Right cardiac atrium (tissue), 5 donors: ENCODE results near the gene AFAP1. TPM values are rescaled to one million over a fixed set of nuclear protein-coding genes. Genes with fewer than 3 reads are reported as not detected.

Source experiments
- ATAC-seq, 2 donors: fragments of 200-7000 bp; cut with Tn5 transposase; one replicate each; pipeline versions ENCODE4 v1.8.0 to v1.9.1; 2020; ENCODE audit warnings: moderate library complexity in 2 of 2, mild to moderate bottlenecking in 1 of 2
- DNase-seq, 3 donors: peaks; one replicate each; pipeline ENCODE4 v3.0.0-alpha.2; 2020
- H3K27ac ChIP-seq: one replicate; pipeline ENCODE4 v1.5.1; 2013; ENCODE audit warnings: mild to moderate bottlenecking, low read length, control low read depth, moderate library complexity
- H3K27me3 ChIP-seq: one replicate; pipeline ENCODE4 v1.6.1; 2013; ENCODE audit not compliant: control insufficient read depth, insufficient read depth
- H3K4me1 ChIP-seq: one replicate; pipeline ENCODE4 v1.6.1; 2013; ENCODE audit warnings: low read length; ENCODE audit not compliant: control insufficient read depth, insufficient read depth
- H3K4me3 ChIP-seq: one replicate; pipeline ENCODE4 v1.5.1; 2013; ENCODE audit warnings: low read length, control low read depth
- H3K9me3 ChIP-seq: one replicate; pipeline ENCODE4 v1.6.1; 2013; ENCODE audit warnings: low read length; ENCODE audit not compliant: control insufficient read depth
- WGBS: extraction: QIAGEN DNeasy Blood & Tissue Kit; methylation state at CpG from one replicate; pipeline ENCODE4 v1.1.7; 2013; 5-methylcytosine and 5-hydroxymethylcytosine counted together
- intact Hi-C, 4 donors: fragments of 100-400 bp; cut with DNase I; formaldehyde crosslinking; loops; one replicate each; pipeline versions ENCODE4 v1.11.0 to v1.14.0; 2022 to 2023
- polyA plus RNA-seq: library from polyadenylated mRNA; stranded (reverse); fragments of 200-250 nt; gene quantifications from one replicate; pipeline ENCODE4 v1.2.3, GENCODE V29; 2013
- total RNA-seq, 4 donors: library from RNA; stranded (reverse); fragmentation: NEBNext Ultra II Directional; extraction: Animal tissue kit (Norgen Biotek cat#: 25700); gene quantifications; one replicate each; pipeline ENCODE4 v1.2.1, GENCODE V29; 2021
- donor health status: healthy with polysubstance abuse.
- donor health status: DM: no; HTN: yes; CAD: no.
- donor health status: DM: no; HTN: no; CAD: no.
- donor health status: DM: no; HTN: yes; CAD: no; lungs with severe emphysema.
- donor health status: DM: yes; HTN: yes; CAD: no.

Gene AFAP1
- total and polyA plus RNA-seq, 5 donors, result 7.8 to 43.6 (median 25.4) TPM

DNA sequence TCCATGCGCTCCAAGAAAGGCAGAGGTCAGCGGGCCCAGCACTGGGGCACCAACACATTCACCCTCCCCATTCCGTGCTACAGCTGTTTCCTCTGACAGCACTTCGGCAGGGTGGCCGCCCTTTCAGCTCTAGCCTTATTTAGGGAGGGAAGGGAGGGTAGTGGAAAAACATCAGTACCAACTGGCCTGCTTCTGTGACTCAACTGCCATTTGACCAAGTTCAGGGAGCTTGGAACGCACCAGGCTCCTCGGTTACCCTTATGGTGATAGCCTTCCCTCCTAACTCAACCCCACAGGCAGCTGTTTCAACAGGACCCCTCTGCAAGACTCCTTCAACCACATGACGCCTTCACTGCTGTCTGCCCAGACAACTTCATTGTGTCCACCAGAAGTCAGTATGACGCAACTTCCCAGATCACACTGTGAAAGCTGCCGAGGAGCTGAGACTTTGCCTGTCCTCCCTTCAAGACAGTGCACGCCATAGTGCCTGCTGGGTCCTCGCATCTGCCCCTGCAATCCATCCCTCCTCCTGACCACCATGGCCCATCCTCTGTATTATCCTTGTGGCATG is 132.2 kb downstream of the AFAP1 start:
- 52% methylated on average over 12 of the region's 12 CpGs for WGBS
- Histone ChIP-seq H3K27ac (peak overlapping the region; percentile 90), H3K27me3 (no peaks in the 10 kb centered on the region), H3K4me1 (peaks cover 26% of the 10 kb centered on the region), H3K4me3 (no peak overlapping the region), H3K9me3 (no peaks in the 10 kb centered on the region)
- ATAC-seq, result peak; percentile 5 to 55
- intact Hi-C loops, result loop anchor here in 2 of 4 donors (5.0 to 10.0 kb wide), 3 partner anchors 35 to 127 kb away; partner anchors contain the start of gene AFAP1 (in 2 of the 2)
- peak; percentile 68 to 77 (median 76) for DNase-seq

DNA sequence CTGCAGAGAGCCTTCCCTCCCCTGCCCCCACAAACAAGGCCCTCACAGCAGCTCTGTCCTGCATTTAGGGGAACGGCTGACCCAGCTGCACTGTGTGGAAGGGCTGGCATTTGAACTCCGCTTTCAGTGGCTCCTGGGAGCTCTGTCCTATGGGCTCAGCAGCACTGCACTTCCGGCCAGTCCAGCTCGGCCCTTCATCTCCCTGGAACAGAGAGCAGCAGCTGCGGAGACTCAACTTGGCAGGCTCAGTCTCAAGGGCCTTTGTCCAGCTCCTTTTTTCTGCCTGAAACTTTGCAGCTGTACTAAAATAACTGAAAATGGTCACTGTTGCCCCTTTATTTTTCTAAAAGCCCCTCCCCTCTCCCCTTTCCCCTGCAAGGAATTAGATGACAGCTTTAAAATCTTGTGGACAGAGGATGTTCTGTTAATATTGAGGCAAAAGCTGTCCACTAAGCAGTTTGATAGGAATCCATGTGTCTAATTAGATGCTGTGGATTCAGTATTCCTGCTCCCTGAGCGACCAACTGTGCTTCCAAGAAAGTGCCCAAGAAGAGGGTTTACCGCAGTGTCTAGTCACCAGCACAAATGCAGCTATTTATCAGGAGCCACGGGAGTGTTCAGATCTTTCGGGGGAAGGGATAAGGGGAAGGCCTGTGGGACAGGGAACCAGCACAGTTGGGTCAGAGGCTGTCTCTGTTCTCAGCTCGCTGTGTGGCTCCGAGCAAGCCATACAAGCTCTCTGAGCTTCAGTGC is 133.1 kb downstream of the AFAP1 start:
- no peak overlapping the region for H3K4me3 ChIP-seq
- no peaks in the 10 kb centered on the region for H3K27me3 ChIP-seq

DNA sequence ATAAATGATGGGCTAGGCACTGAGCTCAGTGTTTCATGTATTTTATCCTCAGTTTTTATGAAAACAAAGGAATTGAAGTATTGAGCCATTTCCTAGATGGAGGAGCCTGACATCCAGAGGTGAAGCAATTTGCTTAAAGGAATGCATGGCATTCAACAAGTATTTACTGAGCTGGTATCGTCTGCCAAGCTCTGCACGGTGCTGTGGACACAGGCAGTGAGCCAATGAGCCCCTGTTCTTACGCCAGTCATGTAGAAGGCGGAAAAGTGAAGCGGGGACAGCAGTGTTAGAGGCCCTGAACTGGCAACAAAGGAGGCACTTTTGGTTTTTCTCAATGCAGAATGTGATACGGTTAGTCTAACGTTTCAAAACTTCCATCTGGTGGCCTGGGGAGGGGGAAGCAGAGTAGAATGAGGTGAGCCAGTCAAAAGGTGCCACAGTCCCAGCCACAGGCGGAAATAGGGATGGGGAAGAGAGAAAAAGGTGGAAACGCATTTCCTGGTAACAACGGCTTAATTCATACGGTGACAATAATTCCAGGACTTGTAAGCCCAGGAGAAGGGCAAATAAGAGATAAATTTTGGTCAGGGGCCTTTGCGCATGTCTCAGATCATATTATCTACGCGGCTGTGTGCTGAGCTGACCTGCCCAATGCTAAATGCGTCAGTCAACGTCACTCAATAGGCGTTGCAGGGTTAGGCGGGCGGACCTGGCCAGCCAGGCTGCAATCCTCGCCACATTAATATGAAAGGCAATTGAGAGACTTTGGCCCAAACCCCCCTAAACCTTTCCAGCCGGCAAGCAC is 133.9 kb downstream of the AFAP1 start:
- peak; percentile 72 to 79 for ATAC-seq

More for the DNA sequence above, 133.1 kb downstream of the AFAP1 start:
- Histone ChIP-seq H3K27ac (peak overlapping the region; percentile 96), H3K9me3 (no peaks in the 10 kb centered on the region), H3K4me1 (peaks cover 26% of the 10 kb centered on the region)
- DNase-seq (peak; percentile 89 to 96 (median 93)), ATAC-seq (peak; percentile 75 to 84)
- WGBS, result 42% methylated on average over 11 of the region's 11 CpGs
- intact Hi-C loops, result loop anchor here in 2 of 4 donors (5.0 to 10.0 kb wide), 3 partner anchors 36 to 128 kb away; partner anchors contain the start of gene AFAP1 (in 2 of the 2)

DNA sequence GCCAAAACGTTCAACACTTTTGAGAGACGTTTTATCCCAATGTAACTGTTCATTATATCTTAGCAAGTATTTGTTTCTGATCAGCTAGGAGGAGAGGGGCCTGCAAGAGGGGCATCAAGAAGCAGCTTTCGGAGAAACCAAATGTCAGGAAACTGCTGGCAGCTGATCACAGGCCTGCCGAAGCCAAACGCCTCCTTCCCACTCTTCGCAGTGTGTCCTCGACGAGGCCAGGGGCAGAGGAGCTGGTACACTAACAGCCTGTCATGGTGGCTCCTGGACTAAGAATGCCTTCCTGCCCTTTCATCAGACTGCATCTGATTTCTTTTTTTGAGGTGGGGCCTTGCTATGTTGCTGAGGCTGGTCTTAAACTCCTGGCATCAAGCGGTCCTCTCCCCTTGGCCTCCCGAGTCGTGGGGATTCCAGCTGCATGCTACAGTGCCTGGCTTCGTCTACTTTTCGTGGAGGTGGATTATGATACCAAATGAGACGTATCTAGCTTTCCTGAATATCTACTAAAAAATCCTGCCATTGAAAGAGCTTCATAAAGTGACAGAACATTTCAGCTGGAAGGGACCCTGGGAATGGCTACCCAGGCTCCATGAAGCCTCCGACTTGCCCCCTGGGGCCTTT is 134.8 kb downstream of the AFAP1 start:
- WGBS, result 73% methylated on average over 15 of the region's 15 CpGs
- peaks cover 18% of the 10 kb centered on the region for H3K4me1 ChIP-seq
- intact Hi-C loops, result loop anchor here (1.0 to 10.0 kb wide), 7 partner anchors 37 to 182 kb away; partner anchors contain the start of gene AFAP1 (in 2 of the 4)
- no peak for DNase-seq
- no peaks in the 10 kb centered on the region for H3K27me3 ChIP-seq
- no peak overlapping the region for H3K4me3 ChIP-seq
- ATAC-seq, result no peak
- no peaks in the 10 kb centered on the region for H3K9me3 ChIP-seq
- no peak overlapping the region for H3K27ac ChIP-seq

More for the DNA sequence above, 133.9 kb downstream of the AFAP1 start:
- peak; percentile 80 to 90 (median 86) for DNase-seq
- 40% methylated on average over 21 of the region's 21 CpGs for WGBS
- Histone ChIP-seq H3K4me1 (peaks cover 20% of the 10 kb centered on the region), H3K27ac (peak overlapping the region; percentile 96), H3K9me3 (no peaks in the 10 kb centered on the region), H3K4me3 (no peak overlapping the region), H3K27me3 (no peaks in the 10 kb centered on the region)
- intact Hi-C loops, result loop anchor here in 3 of 4 donors (2.0 to 10.0 kb wide), 4 partner anchors 37 to 181 kb away; partner anchors contain the start of gene AFAP1 (in 2 of the 3)

DNA sequence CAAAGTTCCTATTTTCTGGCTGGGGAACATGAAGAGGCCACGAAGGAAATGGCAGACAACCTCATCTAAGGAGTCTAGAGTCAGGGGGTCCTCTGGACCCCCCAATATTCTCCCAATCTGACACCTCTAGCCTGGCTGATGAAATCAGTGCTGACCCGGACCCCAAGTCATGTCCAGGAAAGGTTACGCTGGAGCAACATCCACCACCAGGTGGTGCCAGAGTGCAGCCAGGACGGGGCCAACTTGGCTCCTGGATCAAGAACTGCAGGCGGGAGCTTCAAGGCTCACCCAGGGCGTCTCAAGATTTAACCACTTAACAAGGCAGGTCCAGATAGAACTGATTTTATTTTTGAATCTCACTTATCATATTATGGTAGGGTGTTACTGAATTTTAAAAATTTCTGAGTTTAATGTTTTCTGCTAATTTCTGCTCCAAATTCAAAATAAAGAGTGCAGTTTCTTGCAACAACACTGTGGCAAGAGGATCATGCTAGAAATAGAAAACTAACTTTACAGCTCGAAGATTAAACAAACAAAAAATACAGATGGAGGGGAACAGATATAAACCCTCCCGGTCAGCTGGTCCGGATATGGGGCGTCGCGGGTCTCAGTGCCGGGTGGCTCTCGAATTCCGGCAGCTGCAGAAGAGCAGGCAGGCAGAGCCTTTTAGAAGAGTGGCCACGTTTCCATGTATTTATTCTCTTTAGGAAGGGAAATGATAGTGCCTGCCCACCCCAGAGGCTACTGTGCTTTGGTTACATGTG is 135.5 kb downstream of the AFAP1 start:
- intact Hi-C loops, result loop anchor here (1.0 to 10.0 kb wide), 6 partner anchors 42 to 183 kb away; partner anchors contain the start of gene AFAP1 (in 2 of the 4)
- peak; percentile 37 to 39 for ATAC-seq
- Histone ChIP-seq H3K27me3 (no peaks in the 10 kb centered on the region), H3K27ac (no peak overlapping the region), H3K9me3 (no peaks in the 10 kb centered on the region), H3K4me3 (no peak overlapping the region), H3K4me1 (peaks cover 18% of the 10 kb centered on the region)
- 34% methylated on average over 16 of the region's 16 CpGs for WGBS
- peak; percentile 84 to 94 (median 93) for DNase-seq

DNA sequence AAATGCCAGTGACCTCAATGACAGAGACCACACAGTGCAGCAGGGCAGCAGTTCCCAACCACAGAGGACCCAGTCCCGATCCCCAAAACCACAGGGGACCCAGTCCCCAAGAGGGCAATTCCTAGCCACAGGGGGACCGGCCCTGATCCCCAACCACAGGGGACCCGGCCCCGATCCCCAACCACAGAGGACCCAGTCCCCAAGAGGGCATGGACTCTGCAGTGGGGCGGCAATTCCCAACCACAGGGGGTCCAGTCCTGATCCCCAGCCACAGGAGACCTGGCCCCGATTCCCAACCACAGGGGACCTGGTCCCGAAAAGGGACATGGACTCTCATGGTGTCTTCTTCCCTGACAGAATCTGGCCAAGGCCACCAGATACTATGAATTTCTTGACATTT is 136.3 kb downstream of the AFAP1 start:
- Histone ChIP-seq H3K27ac (no peak overlapping the region), H3K27me3 (no peaks in the 10 kb centered on the region), H3K4me3 (no peak overlapping the region), H3K4me1 (peaks cover 15% of the 10 kb centered on the region), H3K9me3 (no peaks in the 10 kb centered on the region)
- DNase-seq, result peak in 1 of 3 donors; percentile 65
- WGBS, result 94% methylated on average over 7 of the region's 7 CpGs
- intact Hi-C loops, result loop anchor here (5.0 to 10.0 kb wide), 4 partner anchors 41 to 184 kb away; partner anchors contain the start of gene AFAP1 (in 2 of the 4)
- ATAC-seq, result no peak

DNA sequence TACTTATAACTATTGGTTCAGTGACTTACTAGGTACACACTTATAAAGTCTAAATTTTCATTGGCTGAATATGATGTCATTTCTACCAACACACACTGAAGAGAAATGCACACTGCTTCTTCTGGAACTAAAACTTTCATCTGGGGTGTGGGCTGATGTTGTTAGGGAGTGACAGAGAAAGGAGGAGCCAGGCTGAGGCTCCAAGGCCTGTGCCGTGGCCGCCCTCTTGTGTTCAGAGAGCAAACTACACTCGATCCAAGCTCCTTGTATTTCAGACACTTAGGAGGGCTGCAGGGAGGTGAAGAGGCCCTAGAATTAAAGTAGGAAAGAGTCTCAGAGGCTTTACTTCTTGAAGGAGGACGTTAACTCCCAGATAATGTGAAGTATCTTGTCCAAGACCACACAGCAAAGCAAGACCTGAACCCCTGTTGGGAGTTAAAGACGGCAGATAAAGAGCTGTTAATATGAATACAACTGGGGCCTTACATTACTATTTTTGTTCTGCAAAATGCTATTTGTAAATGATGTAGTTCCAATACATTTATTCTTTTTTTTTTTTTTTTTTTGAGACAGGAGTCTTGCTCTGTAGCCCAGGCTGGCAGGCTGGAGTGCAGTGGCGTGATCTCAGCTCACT is 137.5 kb downstream of the AFAP1 start:
- Histone ChIP-seq H3K27me3 (no peaks in the 10 kb centered on the region), H3K4me3 (no peak overlapping the region), H3K9me3 (no peaks in the 10 kb centered on the region), H3K4me1 (peaks cover 10% of the 10 kb centered on the region), H3K27ac (no peak overlapping the region)
- peak; percentile 80 to 93 (median 90) for DNase-seq
- intact Hi-C loops, result loop anchor here (5.0 to 10.0 kb wide), 4 partner anchors 40 to 185 kb away; partner anchors contain the start of gene AFAP1 (in 2 of the 4)
- 32% methylated on average over 6 of the region's 6 CpGs for WGBS
- ATAC-seq, result peak; percentile 49 to 58

DNA sequence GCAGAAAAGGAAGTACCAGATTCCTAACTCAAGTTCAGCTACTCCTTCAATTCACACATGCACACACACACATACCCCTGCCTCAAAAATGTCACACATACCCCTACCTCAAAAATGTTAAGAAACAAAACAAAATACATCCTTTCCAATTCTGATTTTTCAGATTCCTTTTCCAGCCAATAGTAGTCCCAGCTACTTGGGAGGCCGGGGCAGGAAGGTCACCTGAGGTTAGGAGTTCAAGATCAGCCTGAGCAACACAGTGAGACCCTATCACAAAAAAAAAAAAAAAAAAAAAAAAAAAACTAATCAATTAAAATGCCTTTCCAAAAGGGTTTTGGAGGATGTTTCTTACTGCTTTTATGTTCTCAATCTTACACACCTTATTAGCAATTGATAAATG is 138.0 kb downstream of the AFAP1 start:
- no peak overlapping the region for H3K4me3 ChIP-seq
- WGBS, result 49% methylated on average over 1 of the region's 1 CpG
- no peak overlapping the region for H3K27ac ChIP-seq
- H3K4me1 ChIP-seq, result peaks cover 6% of the 10 kb centered on the region
- DNase-seq (no peak), ATAC-seq (no peak)
- intact Hi-C loops, result loop anchor here (5.0 to 10.0 kb wide), 4 partner anchors 39 to 186 kb away; partner anchors contain the start of gene AFAP1 (in 2 of the 4)
- H3K9me3 ChIP-seq, result no peaks in the 10 kb centered on the region
- H3K27me3 ChIP-seq, result no peaks in the 10 kb centered on the region

DNA sequence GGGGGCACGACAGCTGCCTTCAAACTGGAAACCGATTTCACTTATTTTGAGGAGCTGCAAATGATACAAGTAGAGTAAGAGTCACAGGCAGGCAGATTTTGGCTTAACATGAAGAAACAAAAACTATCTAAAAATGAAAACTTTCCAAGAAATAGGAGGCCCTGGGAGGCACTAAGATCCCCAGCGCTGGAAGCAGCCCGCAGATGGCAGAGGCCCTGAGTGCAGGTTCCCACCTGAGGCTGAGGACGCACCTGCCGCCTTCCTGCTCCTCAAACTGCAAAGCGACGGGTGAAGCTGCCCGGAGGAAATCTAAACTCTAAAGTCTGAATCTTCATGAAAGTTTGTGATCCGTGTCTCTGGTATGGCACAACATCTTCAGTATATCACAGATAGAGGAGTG is 138.7 kb downstream of the AFAP1 start:
- intact Hi-C loops, result loop anchor here (5.0 to 10.0 kb wide), 4 partner anchors 39 to 186 kb away; partner anchors contain the start of gene AFAP1 (in 2 of the 4)

More for the DNA sequence above, 138.7 kb downstream of the AFAP1 start:
- DNase-seq (no peak), ATAC-seq (no peak)
- no peak overlapping the region for H3K4me3 ChIP-seq
- H3K27ac ChIP-seq, result no peak overlapping the region
- H3K4me1 ChIP-seq, result peaks cover 2% of the 10 kb centered on the region
- no peaks in the 10 kb centered on the region for H3K27me3 ChIP-seq
- WGBS, result 94% methylated on average over 10 of the region's 10 CpGs
- no peaks in the 10 kb centered on the region for H3K9me3 ChIP-seq
